HEK293 (cell line): ENCODE measurements around the gene KCNMA1.

ENCODE experiments used
- ATF2 ChIP-seq: fragments of 450-650 bp; formaldehyde crosslinking; IDR thresholded peaks from 2 replicates; pipeline ENCODE4 v1.5.1; 2016; ENCODE audit warnings: missing biosample characterization, missing genetic modification characterization, low read depth
- CTCF ChIP-seq: fragments of 450-650 bp; formaldehyde crosslinking; IDR thresholded peaks from 2 replicates; pipeline ENCODE4 v1.5.1; 2016; ENCODE audit warnings: missing biosample characterization, missing genetic modification characterization
- GLIS1 ChIP-seq: fragments of 450-650 bp; formaldehyde crosslinking; IDR thresholded peaks from 2 replicates; pipeline ENCODE4 v1.5.1; 2016; ENCODE audit warnings: missing biosample characterization, missing genetic modification characterization
- IKZF3 ChIP-seq: fragments of 450-650 bp; IDR thresholded peaks from 2 replicates; pipeline ENCODE4 v1.5.0; 2018; ENCODE audit warnings: missing biosample characterization, mild to moderate bottlenecking, missing genetic modification characterization, moderate library complexity
- PBX3 ChIP-seq: sonication (generic); formaldehyde crosslinking; IDR thresholded peaks from 2 replicates; pipeline ENCODE4 v1.8.1; 2022; ENCODE audit warnings: mild to moderate bottlenecking, moderate library complexity, missing genetic modification reagents
- REST ChIP-seq: fragments of 450-650 bp; formaldehyde crosslinking; IDR thresholded peaks from 2 replicates; pipeline ENCODE4 v1.5.1; 2016; ENCODE audit warnings: missing biosample characterization, missing genetic modification characterization
- ZBTB8A ChIP-seq: fragments of 450-650 bp; formaldehyde crosslinking; IDR thresholded peaks from 2 replicates; pipeline ENCODE4 v1.5.1; 2016; ENCODE audit warnings: missing biosample characterization, missing genetic modification characterization
- ZNF146 ChIP-seq: fragments of 450-650 bp; formaldehyde crosslinking; IDR thresholded peaks from 2 replicates; pipeline ENCODE4 v1.5.1; 2016; ENCODE audit warnings: missing biosample characterization, missing genetic modification characterization
- ZNF175 ChIP-seq: fragments of 450-650 bp; formaldehyde crosslinking; IDR thresholded peaks from 2 replicates; pipeline ENCODE4 v1.5.1; 2016; ENCODE audit warnings: missing biosample characterization, missing genetic modification characterization
- ZNF184 ChIP-seq: fragments of 450-650 bp; IDR thresholded peaks from 2 replicates; pipeline ENCODE4 v1.5.1; 2018; ENCODE audit warnings: missing biosample characterization, mild to moderate bottlenecking, missing genetic modification characterization
- ZNF2 ChIP-seq: fragments of 450-650 bp; formaldehyde crosslinking; IDR thresholded peaks from 2 replicates; pipeline ENCODE4 v1.5.1; 2016; ENCODE audit warnings: missing biosample characterization, missing genetic modification characterization
- ZNF302 ChIP-seq: fragments of 450-650 bp; formaldehyde crosslinking; IDR thresholded peaks from 2 replicates; pipeline ENCODE4 v1.5.1; 2016; ENCODE audit warnings: missing biosample characterization, missing genetic modification characterization, low read depth
- ZNF423 ChIP-seq: fragments of 450-650 bp; formaldehyde crosslinking; IDR thresholded peaks from 2 replicates; pipeline ENCODE4 v1.5.1; 2016; ENCODE audit warnings: missing biosample characterization, missing genetic modification characterization
- ZNF530 ChIP-seq: fragments of 450-650 bp; formaldehyde crosslinking; IDR thresholded peaks from 2 replicates; pipeline ENCODE4 v1.5.1; 2016; ENCODE audit warnings: low read depth, missing biosample characterization, missing genetic modification characterization

GRCh38 chr10:76899490-76899889 lies 738.1 kb downstream of the KCNMA1 start:
- TF ChIP-seq CTCF (tag by site-specific recombination) (no peak), GLIS1 (no peak), REST (tag by site-specific recombination) (no peak), ZBTB8A (tag by site-specific recombination) (no peak), ATF2 (tag by site-specific recombination) (no peak), ZNF302 (tag by site-specific recombination) (no peak), ZNF423 (tag by site-specific recombination) (no peak), ZNF146 (tag by site-specific recombination) (no peak), ZNF184 (tag by site-specific recombination) (no peak), ZNF2 (tag by site-specific recombination) (no peak), ZNF175 (tag by site-specific recombination) (no peak), IKZF3 (no peak), ZNF530 (no peak), PBX3 (CRISPR knock-in tag) (no peak)
